ENCODE data around the gene TBX2.

The TBX2 gene

DNA sequence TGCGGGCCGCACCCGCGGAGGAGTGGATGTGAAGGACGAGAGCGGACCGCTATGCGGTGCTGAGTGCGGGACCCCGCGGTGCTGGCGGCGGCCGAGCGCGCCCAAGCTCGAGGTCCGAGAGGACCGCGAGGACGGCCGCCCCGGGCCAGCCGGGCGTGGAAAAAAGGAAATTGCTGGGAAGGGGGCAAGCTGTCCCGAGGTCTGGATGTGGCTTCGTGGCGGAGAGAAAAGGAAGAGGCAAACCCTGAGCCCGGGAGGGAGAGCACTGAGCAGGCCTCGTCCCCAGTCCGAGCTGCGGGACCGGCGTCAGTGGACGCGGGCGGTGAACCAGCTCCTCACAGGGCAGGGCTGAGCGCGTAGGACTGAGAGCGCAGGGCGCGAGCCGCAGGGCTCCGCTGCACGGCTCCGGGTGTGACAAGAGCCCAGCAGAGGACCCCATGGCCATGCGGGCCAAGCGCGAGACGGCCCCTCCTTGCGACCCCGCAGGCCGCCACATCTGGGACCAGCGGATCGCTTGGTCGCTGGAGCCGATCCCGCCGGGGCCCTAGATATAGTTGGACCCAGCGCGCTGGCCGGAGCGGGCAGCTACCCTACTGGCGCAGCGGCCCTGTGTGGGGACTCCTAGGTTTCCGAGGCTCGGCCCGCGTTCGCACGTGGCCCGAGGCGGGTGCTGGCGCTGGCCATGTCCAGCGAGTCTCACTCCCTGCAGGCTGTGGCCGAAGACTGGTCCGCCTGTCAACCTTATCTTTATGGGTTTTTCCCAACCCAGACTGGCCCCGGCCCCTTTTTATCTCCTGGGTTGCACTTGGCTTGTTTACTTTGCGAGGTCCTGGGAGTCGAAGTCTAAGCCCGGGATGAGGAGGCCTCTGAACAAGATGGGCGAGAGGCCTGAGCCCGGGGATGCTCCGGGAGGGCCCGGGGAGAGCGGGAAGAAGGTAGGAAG lies 55.0 kb downstream of the TBX2 start:
- no peak for DNase-seq (ENCODE audit: low spot score)

DNA sequence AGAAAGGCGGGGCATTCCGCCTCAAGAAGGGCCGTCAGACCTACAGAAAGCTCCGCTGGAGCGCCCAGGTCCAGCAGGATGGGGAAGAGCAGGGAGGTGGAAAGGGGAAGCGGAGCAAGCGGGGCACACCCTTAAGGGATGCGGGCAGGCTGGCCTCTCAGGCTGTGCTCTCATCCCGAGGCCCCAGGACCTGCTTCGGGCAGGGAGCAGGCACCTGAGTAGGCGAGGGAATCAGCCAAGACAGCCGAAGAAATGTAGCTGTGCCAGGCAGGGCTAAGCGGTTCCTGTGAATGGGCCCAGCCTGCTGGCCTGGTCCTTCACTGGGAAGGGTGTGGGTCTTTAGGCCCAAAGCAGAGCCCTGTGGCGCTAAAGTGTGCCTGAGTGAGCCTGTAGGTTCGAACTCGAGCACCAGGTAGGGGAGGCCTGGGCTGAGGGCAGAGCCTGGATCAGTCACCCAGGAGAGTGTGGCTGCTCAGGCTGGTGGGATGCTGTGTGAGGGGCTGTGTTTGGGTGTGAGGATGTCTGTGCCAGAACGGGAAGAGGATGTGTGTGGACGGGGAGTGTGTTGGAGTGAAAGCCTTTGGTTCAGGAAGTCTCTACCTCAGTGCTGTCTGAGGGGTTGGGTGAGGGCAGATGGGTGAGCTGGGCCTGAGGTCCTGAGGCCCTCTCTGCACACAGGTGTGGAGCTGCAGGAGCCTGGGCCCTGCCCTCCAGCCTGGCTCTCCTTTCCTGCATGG lies 55.8 kb downstream of the TBX2 start:
- DNase-seq (ENCODE audit: low spot score): no peak

DNA sequence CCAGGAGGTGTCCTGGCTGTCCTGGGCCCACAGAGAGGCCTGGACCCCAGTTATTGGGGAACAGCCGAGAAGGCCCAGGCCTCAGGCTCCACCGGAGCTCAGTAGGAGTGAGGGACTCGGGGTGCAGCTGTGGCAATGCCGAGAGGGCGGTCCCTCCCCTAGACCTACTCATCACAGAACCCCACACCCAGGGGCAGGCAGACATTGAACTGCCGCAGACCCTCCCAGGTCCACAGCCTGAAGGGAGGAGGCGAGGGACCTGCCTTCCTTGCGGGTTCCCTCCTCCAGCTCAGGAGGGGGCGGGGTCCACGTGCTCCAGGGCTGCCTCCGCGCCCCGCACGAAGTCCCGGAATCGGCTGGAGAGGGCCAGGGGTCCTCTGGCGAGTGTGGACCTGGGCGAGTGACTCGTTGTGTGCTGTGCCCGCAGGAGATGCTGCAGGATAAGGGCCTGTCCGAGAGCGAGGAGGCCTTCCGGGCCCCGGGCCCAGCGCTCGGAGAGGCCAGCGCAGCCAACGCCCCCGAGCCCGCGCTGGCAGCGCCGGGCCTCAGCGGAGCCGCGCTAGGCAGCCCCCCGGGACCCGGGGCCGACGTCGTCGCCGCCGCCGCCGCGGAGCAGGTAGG lies 56.5 kb downstream of the TBX2 start:
- DNase-seq (ENCODE audit: low spot score): no peak

- no peak for DNase-seq (ENCODE audit: low spot score)
Observed at GRCh38 chr17:61456688-61457225, 57.1 kb downstream of the TBX2 start.

- no peak for DNase-seq (ENCODE audit: low spot score)
Observed at GRCh38 chr17:61457226-61457983, 57.8 kb downstream of the TBX2 start.

DNA sequence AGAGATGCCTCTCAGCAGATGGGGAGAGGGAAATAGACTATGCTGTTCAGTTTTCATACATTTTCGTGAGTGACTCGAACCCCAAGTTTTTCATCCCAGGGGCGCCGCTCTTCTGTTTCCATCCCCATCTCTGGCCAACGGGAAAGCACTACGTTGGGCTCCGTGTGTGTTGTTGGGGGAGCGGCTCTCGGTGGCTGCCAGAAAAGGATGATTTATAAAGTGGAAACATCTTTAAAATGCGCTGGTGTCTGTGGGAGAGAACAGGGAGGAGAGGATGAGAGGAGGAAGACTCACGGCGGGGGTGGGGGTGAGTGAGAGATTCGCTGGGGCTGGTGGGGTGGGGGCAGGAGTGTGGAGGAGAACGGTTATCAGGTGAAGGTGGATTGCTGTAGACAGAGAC lies 58.4 kb downstream of the TBX2 start:
- no peak for DNase-seq (ENCODE audit: low spot score)

DNA sequence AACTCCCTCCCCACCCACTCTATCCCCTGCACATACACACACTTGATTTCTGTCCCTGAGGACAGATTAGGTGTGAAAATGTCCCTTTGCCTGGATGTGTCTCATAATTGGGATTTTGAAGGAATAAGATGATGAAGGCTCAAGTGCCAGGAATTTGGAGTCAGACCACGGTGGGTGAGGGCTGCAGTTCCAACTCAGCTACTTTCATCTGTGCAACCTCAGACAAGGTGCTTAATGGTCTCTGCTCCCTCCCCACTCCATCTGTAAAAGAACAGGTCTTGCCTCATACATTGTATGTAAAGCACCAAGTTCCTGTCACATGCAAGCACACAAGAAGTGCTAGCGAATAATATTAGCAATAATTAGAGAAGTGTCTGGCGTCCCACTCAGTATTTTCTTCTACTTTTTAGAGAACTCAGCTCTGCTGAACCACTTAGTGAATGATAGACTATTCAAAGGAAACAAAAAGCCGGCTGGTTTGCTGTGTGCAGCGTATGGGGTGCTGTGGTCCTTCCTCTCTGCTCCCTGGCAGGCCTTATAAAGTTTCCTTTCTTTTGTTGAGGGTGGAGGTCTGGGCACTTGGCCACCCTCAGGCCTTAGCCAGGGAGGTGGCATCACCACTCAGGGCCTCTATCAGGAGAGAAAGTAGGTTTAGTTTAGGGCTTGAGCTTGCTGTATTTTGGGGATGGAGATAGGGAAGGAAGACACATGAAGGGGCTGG lies 58.9 kb downstream of the TBX2 start:
- no peak for DNase-seq (ENCODE audit: low spot score)
